Peyer's patch (tissue), 4 donors: ENCODE measurements around the gene COPA.

Source experiments
- POLR2A ChIP-seq, 2 donors: fragments of 450-650 bp; IDR thresholded peaks; one replicate each; pipeline ENCODE4 v1.5.1; 2017; ENCODE audit warnings: antibody characterized with exemption in 2 of 2, mild to moderate bottlenecking in 2 of 2, moderate library complexity in 2 of 2
- TF ChIP-seq, protein P1 (sequence below), 6 experiments: fragments of 450-650 bp in 4 of 6; fragments of 200-600 bp in 2 of 6; sonication (generic) in 1 of 6; IDR thresholded peaks; one replicate each; pipeline ENCODE4 v1.5.1; 2017 to 2019; ENCODE audit warnings: antibody characterized with exemption in 6 of 6, mild to moderate bottlenecking in 3 of 6, moderate library complexity in 1 of 6

GRCh38 chr1:160360227-160360695 lies 17.2 kb upstream of the COPA start:
- TF ChIP-seq, protein P1, sequence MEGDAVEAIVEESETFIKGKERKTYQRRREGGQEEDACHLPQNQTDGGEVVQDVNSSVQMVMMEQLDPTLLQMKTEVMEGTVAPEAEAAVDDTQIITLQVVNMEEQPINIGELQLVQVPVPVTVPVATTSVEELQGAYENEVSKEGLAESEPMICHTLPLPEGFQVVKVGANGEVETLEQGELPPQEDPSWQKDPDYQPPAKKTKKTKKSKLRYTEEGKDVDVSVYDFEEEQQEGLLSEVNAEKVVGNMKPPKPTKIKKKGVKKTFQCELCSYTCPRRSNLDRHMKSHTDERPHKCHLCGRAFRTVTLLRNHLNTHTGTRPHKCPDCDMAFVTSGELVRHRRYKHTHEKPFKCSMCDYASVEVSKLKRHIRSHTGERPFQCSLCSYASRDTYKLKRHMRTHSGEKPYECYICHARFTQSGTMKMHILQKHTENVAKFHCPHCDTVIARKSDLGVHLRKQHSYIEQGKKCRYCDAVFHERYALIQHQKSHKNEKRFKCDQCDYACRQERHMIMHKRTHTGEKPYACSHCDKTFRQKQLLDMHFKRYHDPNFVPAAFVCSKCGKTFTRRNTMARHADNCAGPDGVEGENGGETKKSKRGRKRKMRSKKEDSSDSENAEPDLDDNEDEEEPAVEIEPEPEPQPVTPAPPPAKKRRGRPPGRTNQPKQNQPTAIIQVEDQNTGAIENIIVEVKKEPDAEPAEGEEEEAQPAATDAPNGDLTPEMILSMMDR (IDR thresholded peaks at IDR 0.05), result no peak
- no peak for TF ChIP-seq POLR2A (IDR thresholded peaks at IDR 0.05)
